ENCODE results near the gene KRABD2.

KRABD2 gene

GRCh38 chr17:8372422-8372821, 4.1 kb downstream of the KRABD2 start:
- no peak for TF ChIP-seq CTCF (IDR thresholded peaks at IDR 0.05)
- Histone ChIP-seq H3K4me3 (no peak overlapping the region), H3K27ac (no peak overlapping the region)
- DNase-seq (ENCODE audit: low spot score), result peak; percentile 36

DNA sequence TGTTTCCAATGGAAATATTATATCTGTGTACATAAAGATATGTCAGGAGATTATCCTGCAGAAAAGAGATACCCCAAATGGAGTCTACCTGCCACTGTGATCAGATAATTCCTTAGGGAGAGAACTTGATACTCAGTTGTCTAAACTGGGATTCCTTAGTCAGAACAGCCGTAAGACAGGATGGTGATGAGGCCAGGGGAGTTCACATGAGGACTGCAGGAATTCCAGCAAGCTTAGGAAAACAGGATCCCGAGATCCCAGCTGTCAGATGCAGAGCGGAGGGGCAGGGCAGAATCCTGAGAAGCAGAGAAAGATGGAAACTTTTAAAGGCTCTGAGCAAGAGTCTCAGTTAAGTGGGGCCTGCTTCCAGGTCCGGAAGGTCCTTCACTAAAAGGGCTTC, 4.7 kb downstream of the KRABD2 start:
- TF ChIP-seq CTCF (IDR thresholded peaks at IDR 0.05), result no peak
- Histone ChIP-seq H3K27ac (peak overlapping the region in 1 of 2 donors; percentile 13), H3K4me3 (no peak overlapping the region)
- peak; percentile 16 for DNase-seq (ENCODE audit: low spot score)

GRCh38 chr17:8369944-8370343, 6.6 kb downstream of the KRABD2 start:
- TF ChIP-seq CTCF (IDR thresholded peaks at IDR 0.05), result no peak
- Histone ChIP-seq H3K4me3 (no peak overlapping the region), H3K27ac (no peak overlapping the region)
- DNase-seq (ENCODE audit: low spot score), result no peak

DNA sequence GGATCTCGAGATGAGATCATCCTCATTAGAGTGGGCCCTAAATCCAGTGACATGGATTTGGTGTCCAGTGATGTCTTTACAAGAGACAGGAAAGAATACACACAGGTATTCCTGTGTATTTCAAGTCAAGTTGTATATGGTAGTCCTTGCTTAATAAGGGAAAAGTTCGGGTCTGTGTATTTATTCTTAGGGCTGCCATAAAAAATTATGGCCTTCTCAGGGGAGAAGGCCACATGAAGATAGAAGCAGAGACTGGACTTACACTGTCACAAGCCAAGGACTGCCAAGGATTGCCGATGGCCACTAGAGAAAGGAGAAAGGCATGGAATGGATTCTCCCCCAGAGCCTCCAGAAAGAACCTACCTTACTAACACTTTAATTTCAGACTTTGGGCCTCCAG, 8.3 kb downstream of the KRABD2 start:
- H3K4me3 ChIP-seq, result no peak overlapping the region
- TF ChIP-seq CTCF (IDR thresholded peaks at IDR 0.05), result no peak
- no peak for DNase-seq (ENCODE audit: low spot score)
- no peak overlapping the region for H3K27ac ChIP-seq

DNA sequence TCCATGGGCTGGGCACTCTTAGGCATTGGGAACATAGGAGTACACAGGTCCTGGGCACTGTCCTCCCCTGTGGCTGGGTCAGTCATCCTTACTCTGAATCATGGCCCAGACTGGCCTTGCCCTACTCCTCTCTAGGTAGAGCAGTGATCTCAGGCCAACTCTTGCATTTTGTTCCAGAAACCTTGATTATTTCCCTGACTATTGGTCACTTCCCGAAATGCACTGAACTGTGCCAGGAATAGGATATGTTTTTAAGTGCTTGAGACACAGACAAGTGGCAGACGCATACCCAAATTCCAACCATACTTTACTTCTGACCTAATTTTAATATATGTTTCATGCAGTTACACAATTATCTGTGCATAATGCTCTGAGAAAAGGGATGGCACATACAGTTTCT, 10.3 kb downstream of the KRABD2 start:
- no peak for TF ChIP-seq CTCF (IDR thresholded peaks at IDR 0.05)
- Histone ChIP-seq H3K27ac (no peak overlapping the region), H3K4me3 (no peak overlapping the region)
- peak; percentile 53 for DNase-seq (ENCODE audit: low spot score)

DNA sequence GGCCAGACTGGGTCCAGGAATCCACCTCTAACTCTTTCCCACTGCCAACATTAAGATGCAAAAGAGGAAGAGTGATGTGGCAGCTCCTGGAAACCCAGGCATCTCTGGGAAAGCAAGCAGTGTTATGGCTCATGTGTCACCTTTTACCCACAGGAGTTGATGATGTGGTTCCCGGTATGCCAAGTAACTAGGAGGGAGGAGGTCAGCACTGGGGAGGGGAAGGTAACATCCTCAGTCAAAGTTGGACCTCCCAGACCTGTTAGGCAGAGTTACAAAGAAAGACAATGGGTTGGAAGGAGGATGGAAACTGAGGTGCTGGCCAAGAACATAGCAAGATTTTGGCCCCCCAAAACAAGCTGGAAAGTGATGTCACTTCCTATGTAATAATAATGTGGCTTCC, 11.4 kb downstream of the KRABD2 start:
- peak overlapping the region in 1 of 2 donors; percentile 35 for H3K27ac ChIP-seq
- DNase-seq (ENCODE audit: low spot score), result no peak

More for the DNA sequence above, 11.4 kb downstream of the KRABD2 start:
- no peak for TF ChIP-seq CTCF (IDR thresholded peaks at IDR 0.05)
- no peak overlapping the region for H3K4me3 ChIP-seq

Data from coronary artery (tissue), 2 donors.